Neural cell (in vitro differentiated cells): ENCODE measurements around the gene RABGAP1L.

ENCODE experiments used
- CTCF ChIP-seq: fragments of 450-650 bp; IDR thresholded peaks from 2 replicates; pipeline ENCODE4 v1.5.1; 2014; ENCODE audit warnings: antibody characterized with exemption, mild to moderate bottlenecking, moderate library complexity; ENCODE audit not compliant: poor library complexity, severe bottlenecking
- EP300 ChIP-seq: fragments of 450-650 bp; conservative IDR thresholded peaks from 2 replicates; pipeline ENCODE4 v1.6.1; 2014; ENCODE audit warnings: antibody characterized with exemption, mild to moderate bottlenecking, moderate library complexity; ENCODE audit not compliant: poor library complexity, severe bottlenecking
- EZH2 ChIP-seq: fragments of 200-600, 300-800 bp; shearing (Covaris generic), sonication (generic); IDR thresholded peaks from 2 replicates; pipeline ENCODE4 v1.6.1; 2014; ENCODE audit warnings: antibody characterized with exemption, low read length, borderline replicate concordance, mild to moderate bottlenecking; ENCODE audit not compliant: insufficient read depth, poor library complexity, severe bottlenecking
- MXI1 ChIP-seq: fragments of 450-650 bp; conservative IDR thresholded peaks from 2 replicates; pipeline ENCODE4 v1.6.1; 2014; ENCODE audit warnings: antibody characterized with exemption, mild to moderate bottlenecking; ENCODE audit not compliant: poor library complexity, severe bottlenecking
- POLR2AphosphoS5 ChIP-seq: IDR thresholded peaks from 2 replicates; pipeline ENCODE4 v1.6.1; 2012
- RAD21 ChIP-seq: fragments of 450-650 bp; conservative IDR thresholded peaks from 2 replicates; pipeline ENCODE4 v1.6.1; 2014; ENCODE audit warnings: antibody characterized with exemption, mild to moderate bottlenecking, moderate library complexity
- SMC3 ChIP-seq: fragments of 450-650 bp; conservative IDR thresholded peaks from 2 replicates; pipeline ENCODE4 v1.6.1; 2014; ENCODE audit warnings: antibody characterized with exemption, mild to moderate bottlenecking, moderate library complexity; ENCODE audit not compliant: poor library complexity
- TF ChIP-seq, protein P1 (sequence below): IDR thresholded peaks from 2 replicates; pipeline ENCODE4 v1.6.1; 2012; ENCODE audit warnings: borderline replicate concordance

DNA sequence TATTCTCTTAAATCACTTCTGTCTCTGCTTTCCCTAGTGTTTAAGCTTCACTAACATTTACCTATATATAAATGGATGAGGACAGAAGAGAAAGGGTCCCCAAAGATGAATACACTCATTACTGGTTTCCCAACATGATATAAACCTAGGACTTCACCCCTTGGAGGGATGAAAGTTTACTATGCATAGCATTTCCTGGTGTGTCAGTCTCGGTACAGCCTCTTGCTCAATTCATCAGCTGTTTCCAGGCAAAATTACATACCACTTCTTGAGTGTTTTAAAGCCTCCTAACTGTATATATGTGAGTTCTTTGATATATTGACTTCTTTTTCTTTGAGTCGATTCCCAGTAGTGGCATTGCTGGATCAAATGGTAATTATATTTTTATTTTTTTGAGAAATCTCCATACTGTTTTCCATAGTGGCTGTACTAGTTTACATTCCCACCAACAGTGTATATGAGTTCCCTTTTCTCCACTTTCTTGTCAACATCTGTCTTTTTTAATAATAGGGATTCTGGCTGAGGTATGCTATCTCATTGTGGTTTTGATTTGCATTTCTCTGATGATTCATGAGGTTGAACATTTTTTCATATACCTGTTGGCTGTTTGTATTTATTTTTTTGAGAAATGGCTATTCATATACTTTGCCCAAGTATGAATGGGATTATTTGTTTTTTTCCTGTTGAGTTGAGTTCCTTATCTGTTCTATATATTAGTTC, 581.1 kb downstream of the RABGAP1L start:
- no peak for TF ChIP-seq CTCF
- no peak for TF ChIP-seq EZH2
- no peak for TF ChIP-seq EP300
- no peak for TF ChIP-seq MXI1
- TF ChIP-seq POLR2AphosphoS5 = no peak
- TF ChIP-seq RAD21 = no peak
- TF ChIP-seq SMC3 = no peak
- TF ChIP-seq, protein P1, sequence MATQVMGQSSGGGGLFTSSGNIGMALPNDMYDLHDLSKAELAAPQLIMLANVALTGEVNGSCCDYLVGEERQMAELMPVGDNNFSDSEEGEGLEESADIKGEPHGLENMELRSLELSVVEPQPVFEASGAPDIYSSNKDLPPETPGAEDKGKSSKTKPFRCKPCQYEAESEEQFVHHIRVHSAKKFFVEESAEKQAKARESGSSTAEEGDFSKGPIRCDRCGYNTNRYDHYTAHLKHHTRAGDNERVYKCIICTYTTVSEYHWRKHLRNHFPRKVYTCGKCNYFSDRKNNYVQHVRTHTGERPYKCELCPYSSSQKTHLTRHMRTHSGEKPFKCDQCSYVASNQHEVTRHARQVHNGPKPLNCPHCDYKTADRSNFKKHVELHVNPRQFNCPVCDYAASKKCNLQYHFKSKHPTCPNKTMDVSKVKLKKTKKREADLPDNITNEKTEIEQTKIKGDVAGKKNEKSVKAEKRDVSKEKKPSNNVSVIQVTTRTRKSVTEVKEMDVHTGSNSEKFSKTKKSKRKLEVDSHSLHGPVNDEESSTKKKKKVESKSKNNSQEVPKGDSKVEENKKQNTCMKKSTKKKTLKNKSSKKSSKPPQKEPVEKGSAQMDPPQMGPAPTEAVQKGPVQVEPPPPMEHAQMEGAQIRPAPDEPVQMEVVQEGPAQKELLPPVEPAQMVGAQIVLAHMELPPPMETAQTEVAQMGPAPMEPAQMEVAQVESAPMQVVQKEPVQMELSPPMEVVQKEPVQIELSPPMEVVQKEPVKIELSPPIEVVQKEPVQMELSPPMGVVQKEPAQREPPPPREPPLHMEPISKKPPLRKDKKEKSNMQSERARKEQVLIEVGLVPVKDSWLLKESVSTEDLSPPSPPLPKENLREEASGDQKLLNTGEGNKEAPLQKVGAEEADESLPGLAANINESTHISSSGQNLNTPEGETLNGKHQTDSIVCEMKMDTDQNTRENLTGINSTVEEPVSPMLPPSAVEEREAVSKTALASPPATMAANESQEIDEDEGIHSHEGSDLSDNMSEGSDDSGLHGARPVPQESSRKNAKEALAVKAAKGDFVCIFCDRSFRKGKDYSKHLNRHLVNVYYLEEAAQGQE = no peak
